Glutamatergic neuron (in vitro differentiated cells): ENCODE data around the gene CCNI2. TPM values are rescaled to one million over a fixed set of nuclear protein-coding genes. Genes with fewer than 3 reads are reported as not detected.
A peak's percentile ranks its signal among the peaks of the same experiment; 100 is the strongest.

ENCODE experiments used
- DNase-seq: peaks from one replicate; pipeline ENCODE4 v3.0.0; 2022
- H3K27ac Mint-ChIP-seq: one replicate; pipeline ENCODE4 v1.8.0; 2020; ENCODE audit warnings: mild to moderate bottlenecking, mixed read lengths, inconsistent platforms; ENCODE audit not compliant: unreplicated experiment
- H3K27me3 Mint-ChIP-seq: one replicate; pipeline ENCODE4 v1.8.0; 2020; ENCODE audit warnings: mild to moderate bottlenecking, moderate library complexity, mixed read lengths, inconsistent platforms; ENCODE audit not compliant: unreplicated experiment
- H3K36me3 Mint-ChIP-seq: one replicate; pipeline ENCODE4 v1.8.0; 2020; ENCODE audit warnings: mild to moderate bottlenecking, mixed read lengths, inconsistent platforms; ENCODE audit not compliant: unreplicated experiment
- H3K4me1 Mint-ChIP-seq: one replicate; pipeline ENCODE4 v1.8.0; 2020; ENCODE audit warnings: mild to moderate bottlenecking, low read depth, mixed read lengths, inconsistent platforms; ENCODE audit not compliant: unreplicated experiment
- H3K4me3 Mint-ChIP-seq: one replicate; pipeline ENCODE4 v1.8.0; 2020; ENCODE audit warnings: mild to moderate bottlenecking, mixed read lengths, inconsistent platforms; ENCODE audit not compliant: unreplicated experiment
- H3K9me3 Mint-ChIP-seq: one replicate; pipeline ENCODE4 v1.8.0; 2020; ENCODE audit warnings: mild to moderate bottlenecking, moderate library complexity, mixed read lengths, inconsistent platforms; ENCODE audit not compliant: unreplicated experiment
- CTCF ChIP-seq: fragments of 200-600 bp; sonication (generic); IDR thresholded peaks from one replicate; pipeline ENCODE4 v1.5.0; 2021; ENCODE audit not compliant: partially characterized antibody, unreplicated experiment
- total RNA-seq: library from RNA; stranded (reverse); fragmentation: NEBNext Ultra II Directional; extraction: Animal tissue kit (Norgen Biotek cat#: 25700); gene quantifications from one replicate; pipeline ENCODE4 v1.2.1, GENCODE V29; 2021; ENCODE audit not compliant: unreplicated experiment

CCNI2 gene
- total RNA-seq, 1 donor from 2014 or later: 0.17 TPM

GRCh38 chr5:132773601-132774355 is 26.6 kb downstream of the CCNI2 start:
- DNase-seq: no peak
- peaks cover 12% of the 10 kb centered on the region for H3K27me3 Mint-ChIP-seq
- H3K27ac Mint-ChIP-seq: no peak overlapping the region
- TF ChIP-seq CTCF: no peak
- no peak overlapping the region for H3K4me3 Mint-ChIP-seq
- no peaks in the 10 kb centered on the region for H3K36me3 Mint-ChIP-seq
- H3K9me3 Mint-ChIP-seq: no peaks in the 10 kb centered on the region
- H3K4me1 Mint-ChIP-seq: peaks cover 10% of the 10 kb centered on the region

GRCh38 chr5:132774406-132774805 is 27.2 kb downstream of the CCNI2 start:
- no peak for TF ChIP-seq CTCF
- peaks cover 10% of the 10 kb centered on the region for H3K4me1 Mint-ChIP-seq
- no peak overlapping the region for H3K4me3 Mint-ChIP-seq
- H3K27ac Mint-ChIP-seq: no peak overlapping the region
- H3K9me3 Mint-ChIP-seq: no peaks in the 10 kb centered on the region
- DNase-seq: no peak
- no peaks in the 10 kb centered on the region for H3K36me3 Mint-ChIP-seq
- peaks cover 12% of the 10 kb centered on the region for H3K27me3 Mint-ChIP-seq

GRCh38 chr5:132774896-132775295 is 27.7 kb downstream of the CCNI2 start:
- H3K4me3 Mint-ChIP-seq: no peak overlapping the region
- H3K9me3 Mint-ChIP-seq: no peaks in the 10 kb centered on the region
- no peak for DNase-seq
- peaks cover 10% of the 10 kb centered on the region for H3K27me3 Mint-ChIP-seq
- H3K27ac Mint-ChIP-seq: no peak overlapping the region
- TF ChIP-seq CTCF: no peak
- peaks cover 13% of the 10 kb centered on the region for H3K4me1 Mint-ChIP-seq
- H3K36me3 Mint-ChIP-seq: no peaks in the 10 kb centered on the region

GRCh38 chr5:132775476-132775961 is 28.3 kb downstream of the CCNI2 start:
- no peaks in the 10 kb centered on the region for H3K36me3 Mint-ChIP-seq
- peaks cover 10% of the 10 kb centered on the region for H3K27me3 Mint-ChIP-seq
- no peak for DNase-seq
- H3K27ac Mint-ChIP-seq: no peak overlapping the region
- H3K9me3 Mint-ChIP-seq: no peaks in the 10 kb centered on the region
- no peak for TF ChIP-seq CTCF
- H3K4me3 Mint-ChIP-seq: peak overlapping the region; percentile 78
- H3K4me1 Mint-ChIP-seq: peaks cover 13% of the 10 kb centered on the region
